GM12878 (cell line): ENCODE data around the gene LMAN1L. TPM values are rescaled to one million over a fixed set of nuclear protein-coding genes. Genes with fewer than 3 reads are reported as not detected.

Experiments
- BHLHE40 ChIP-seq, 2 experiments: fragments of 450-650 bp in 1 of 2; IDR thresholded peaks; 2 replicates each; pipeline ENCODE4 v1.6.1; 2011 to 2017; ENCODE audit warnings: low read depth in 2 of 2, borderline replicate concordance in 1 of 2, improper control_type of control experiment in 1 of 2, low read length in 1 of 2, mild to moderate bottlenecking in 1 of 2
- CBFB ChIP-seq: IDR thresholded peaks from 2 replicates; pipeline ENCODE4 v1.6.1; 2016; ENCODE audit warnings: antibody characterized with exemption, low read depth
- CHD1 ChIP-seq: IDR thresholded peaks from 2 replicates; pipeline ENCODE4 v1.6.1; 2012; ENCODE audit warnings: low read depth, low read length, improper control_type of control experiment
- CHD2 ChIP-seq: IDR thresholded peaks from 2 replicates; pipeline ENCODE4 v1.6.1; 2011; ENCODE audit warnings: low read depth, low read length, improper control_type of control experiment, borderline replicate concordance
- EED ChIP-seq: sonication (generic); IDR thresholded peaks from 2 replicates; pipeline ENCODE4 v1.6.1; 2016; ENCODE audit warnings: antibody characterized with exemption, low read depth
- EZH2 ChIP-seq: IDR thresholded peaks from 2 replicates; pipeline ENCODE4 v1.6.1; 2012; ENCODE audit warnings: low read depth, mild to moderate bottlenecking, control low read depth, inconsistent platforms, low read length, borderline replicate concordance; ENCODE audit not compliant: control insufficient read depth
- IKZF2 ChIP-seq, 2 experiments: fragments of 450-650 bp; IDR thresholded peaks; 2 replicates each; pipeline ENCODE4 v1.6.1; 2017; ENCODE audit warnings: mild to moderate bottlenecking in 2 of 2, moderate library complexity in 2 of 2
- LARP7 ChIP-seq: fragments of 450-650 bp; IDR thresholded peaks from 2 replicates; pipeline ENCODE4 v1.6.1; 2017; ENCODE audit warnings: mild to moderate bottlenecking
- MLLT1 ChIP-seq: fragments of 450-650 bp; IDR thresholded peaks from 2 replicates; pipeline ENCODE4 v1.6.1; 2016; ENCODE audit warnings: mild to moderate bottlenecking
- MXI1 ChIP-seq: fragments of 150-350 bp; IDR thresholded peaks from 2 replicates; pipeline ENCODE4 v1.6.1; 2011; ENCODE audit warnings: low read depth, mild to moderate bottlenecking, inconsistent platforms, low read length, improper control_type of control experiment
- NBN ChIP-seq: fragments of 450-650 bp; IDR thresholded peaks from 2 replicates; pipeline ENCODE4 v1.6.1; 2016
- NFIC ChIP-seq: IDR thresholded peaks from 2 replicates; pipeline ENCODE4 v1.6.1; 2012; ENCODE audit warnings: low read depth, mild to moderate bottlenecking, inconsistent platforms, low read length, moderate library complexity
- NFYA ChIP-seq: IDR thresholded peaks from 2 replicates; pipeline ENCODE4 v1.6.1; 2011; ENCODE audit warnings: low read depth, mild to moderate bottlenecking, low read length, improper control_type of control experiment, borderline replicate concordance
- NFYB ChIP-seq: IDR thresholded peaks from 2 replicates; pipeline ENCODE4 v1.6.1; 2011; ENCODE audit warnings: low read depth, mild to moderate bottlenecking, low read length, improper control_type of control experiment, moderate library complexity; ENCODE audit not compliant: insufficient read depth
- NKRF ChIP-seq: fragments of 450-650 bp; conservative IDR thresholded peaks from 2 replicates; pipeline ENCODE4 v1.6.1; 2017; ENCODE audit warnings: mild to moderate bottlenecking, moderate library complexity
- POLR2A ChIP-seq: IDR thresholded peaks from 2 replicates; pipeline ENCODE4 v1.6.1; 2011; ENCODE audit warnings: low read depth, mild to moderate bottlenecking, low read length
- RB1 ChIP-seq: fragments of 450-650 bp; formaldehyde crosslinking; IDR thresholded peaks from 2 replicates; pipeline ENCODE4 v1.6.1; 2017; ENCODE audit warnings: mild to moderate bottlenecking, borderline replicate concordance
- RCOR1 ChIP-seq: conservative IDR thresholded peaks from 2 replicates; pipeline ENCODE4 v1.6.1; 2012; ENCODE audit warnings: low read depth, low read length, improper control_type of control experiment
- SMAD5 ChIP-seq: IDR thresholded peaks from 2 replicates; pipeline ENCODE4 v1.6.1; 2016; ENCODE audit warnings: antibody characterized with exemption, low read depth
- SREBF1 ChIP-seq: IDR thresholded peaks from 2 replicates; pipeline ENCODE4 v1.6.1; 2012; ENCODE audit warnings: mild to moderate bottlenecking, low read length
- STAT1 ChIP-seq: fragments of 450-650 bp; conservative IDR thresholded peaks from 2 replicates; pipeline ENCODE4 v1.6.1; 2014; ENCODE audit warnings: antibody characterized with exemption, mild to moderate bottlenecking
- TCF3 ChIP-seq: IDR thresholded peaks from 2 replicates; pipeline ENCODE4 v1.6.1; 2012; ENCODE audit warnings: low read depth, mild to moderate bottlenecking, low read length, borderline replicate concordance; ENCODE audit not compliant: insufficient read depth
- WRNIP1 ChIP-seq: IDR thresholded peaks from 2 replicates; pipeline ENCODE4 v1.6.1; 2011; ENCODE audit warnings: low read depth, low read length, improper control_type of control experiment, borderline replicate concordance
- polyA plus RNA-seq, 11 experiments: library from polyadenylated mRNA; depleted of rRNA in 4 of 11; unstranded in 6 of 11; stranded (reverse) in 5 of 11; fragments of >200 nt; fragmentation: Nextera tagmentation in 4 of 11; fragmentation: Illumina TruSeq in 1 of 11; extraction: Ambion mirVana in 4 of 11; extraction: Trizol in 1 of 11; gene quantifications; 1 replicate in 1 of 11; 2 replicates in 10 of 11; pipeline versions ENCODE4 v1.2.1 to v1.2.3, GENCODE V29; 2011 to 2016; ENCODE audit warnings: inconsistent platforms in 2 of 11, missing spikeins in 2 of 11, low read depth in 1 of 11
- total RNA-seq, 4 experiments: library from RNA; depleted of rRNA in 3 of 4; stranded (reverse); fragments of >200 nt in 3 of 4; fragmentation: Illumina TruSeq in 1 of 4; extraction: Trizol in 1 of 4; gene quantifications; 2 replicates each; pipeline versions ENCODE4 v1.2.1 to v1.2.3, GENCODE V29; 2013 to 2021
- TF ChIP-seq, protein P1 (sequence below): fragments of 450-650 bp; IDR thresholded peaks from 2 replicates; pipeline ENCODE4 v1.6.1; 2017; ENCODE audit warnings: mild to moderate bottlenecking, moderate library complexity

The LMAN1L gene
- total and polyA plus RNA-seq, 10 of the 15 experiments (the other 5 are each of a cell fraction or from before 2014, with no cell fraction given), result not detected

DNA sequence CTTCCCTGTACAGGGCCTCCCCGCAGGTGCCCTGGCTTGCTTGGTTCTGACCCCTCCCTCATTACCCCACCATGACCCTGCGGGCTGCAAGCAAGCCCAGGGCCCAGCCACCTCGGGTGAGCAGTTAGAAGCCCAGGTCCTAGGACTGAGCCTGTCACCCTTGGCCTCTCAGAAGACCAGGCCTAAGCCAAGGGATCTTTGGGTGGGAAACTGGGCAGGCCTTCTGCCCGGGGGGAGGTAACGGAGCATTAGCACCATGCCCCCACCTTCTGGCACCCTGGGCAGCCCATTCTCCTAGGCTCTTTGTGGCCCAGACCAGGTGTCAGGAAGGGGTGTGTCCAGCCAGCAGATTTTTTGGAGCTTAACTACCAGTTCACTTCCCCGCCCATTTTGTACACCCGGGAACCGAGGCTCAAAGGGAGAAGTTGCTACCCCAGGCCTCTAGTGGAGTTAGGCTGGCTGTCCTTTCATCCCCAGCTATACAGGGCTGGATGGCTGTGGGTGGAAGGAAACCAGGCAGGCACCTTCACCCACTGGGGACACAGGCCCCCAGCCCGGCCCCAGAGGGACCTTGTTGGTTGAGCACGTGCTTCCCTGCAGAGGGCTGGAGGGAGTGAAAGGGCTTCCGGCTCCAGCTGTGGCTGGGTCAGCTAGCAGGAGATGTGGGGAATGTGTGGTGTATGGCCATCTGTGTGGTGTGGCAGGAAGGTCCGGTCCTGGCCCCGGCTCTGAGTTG, 29.4 kb upstream of the LMAN1L start (continued):
- TF ChIP-seq MLLT1 (peak; percentile 18; the same call in 1 of the 2 replicates), RCOR1 (no peak), WRNIP1 (0 out of 2 replicates have a peak, but pooled peaks have one; percentile 9), IKZF2 (IDR thresholded peaks at IDR 0.05) (peak; percentile 34 to 55; a peak in 1 of 4 replicates), CHD1 (0 out of 2 replicates have a peak, but pooled peaks have one; percentile 57), BHLHE40 (IDR thresholded peaks at IDR 0.05; ENCODE audit: borderline replicate concordance in 1 of 2, low read depth in 2 of 2, low read length in 1 of 2) (peak; percentile 94), CHD2 (0 out of 2 replicates have a peak, but pooled peaks have one; percentile 36), STAT1 (no peak), NFYA (no peak), SMAD5 (peak; percentile 21; the same call in 1 of the 2 replicates), MXI1 (peak; percentile 83), LARP7 (no peak), NFIC (no peak), POLR2A (peak; percentile 68), NFYB (no peak), RB1 (no peak), TCF3 (0 out of 2 replicates have a peak, but pooled peaks have one; percentile 36), NBN (no peak), NKRF (peak; percentile 72), EED (0 out of 2 replicates have a peak, but pooled peaks have one; percentile 5), CBFB (no peak), EZH2 (no peak), SREBF1 (no peak)
- TF ChIP-seq, protein P1, sequence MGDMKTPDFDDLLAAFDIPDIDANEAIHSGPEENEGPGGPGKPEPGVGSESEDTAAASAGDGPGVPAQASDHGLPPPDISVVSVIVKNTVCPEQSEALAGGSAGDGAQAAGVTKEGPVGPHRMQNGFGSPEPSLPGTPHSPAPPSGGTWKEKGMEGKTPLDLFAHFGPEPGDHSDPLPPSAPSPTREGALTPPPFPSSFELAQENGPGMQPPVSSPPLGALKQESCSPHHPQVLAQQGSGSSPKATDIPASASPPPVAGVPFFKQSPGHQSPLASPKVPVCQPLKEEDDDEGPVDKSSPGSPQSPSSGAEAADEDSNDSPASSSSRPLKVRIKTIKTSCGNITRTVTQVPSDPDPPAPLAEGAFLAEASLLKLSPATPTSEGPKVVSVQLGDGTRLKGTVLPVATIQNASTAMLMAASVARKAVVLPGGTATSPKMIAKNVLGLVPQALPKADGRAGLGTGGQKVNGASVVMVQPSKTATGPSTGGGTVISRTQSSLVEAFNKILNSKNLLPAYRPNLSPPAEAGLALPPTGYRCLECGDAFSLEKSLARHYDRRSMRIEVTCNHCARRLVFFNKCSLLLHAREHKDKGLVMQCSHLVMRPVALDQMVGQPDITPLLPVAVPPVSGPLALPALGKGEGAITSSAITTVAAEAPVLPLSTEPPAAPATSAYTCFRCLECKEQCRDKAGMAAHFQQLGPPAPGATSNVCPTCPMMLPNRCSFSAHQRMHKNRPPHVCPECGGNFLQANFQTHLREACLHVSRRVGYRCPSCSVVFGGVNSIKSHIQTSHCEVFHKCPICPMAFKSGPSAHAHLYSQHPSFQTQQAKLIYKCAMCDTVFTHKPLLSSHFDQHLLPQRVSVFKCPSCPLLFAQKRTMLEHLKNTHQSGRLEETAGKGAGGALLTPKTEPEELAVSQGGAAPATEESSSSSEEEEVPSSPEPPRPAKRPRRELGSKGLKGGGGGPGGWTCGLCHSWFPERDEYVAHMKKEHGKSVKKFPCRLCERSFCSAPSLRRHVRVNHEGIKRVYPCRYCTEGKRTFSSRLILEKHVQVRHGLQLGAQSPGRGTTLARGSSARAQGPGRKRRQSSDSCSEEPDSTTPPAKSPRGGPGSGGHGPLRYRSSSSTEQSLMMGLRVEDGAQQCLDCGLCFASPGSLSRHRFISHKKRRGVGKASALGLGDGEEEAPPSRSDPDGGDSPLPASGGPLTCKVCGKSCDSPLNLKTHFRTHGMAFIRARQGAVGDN, result peak; percentile 78
